ENCODE measurements around the gene FAM200A.

The FAM200A gene

DNA sequence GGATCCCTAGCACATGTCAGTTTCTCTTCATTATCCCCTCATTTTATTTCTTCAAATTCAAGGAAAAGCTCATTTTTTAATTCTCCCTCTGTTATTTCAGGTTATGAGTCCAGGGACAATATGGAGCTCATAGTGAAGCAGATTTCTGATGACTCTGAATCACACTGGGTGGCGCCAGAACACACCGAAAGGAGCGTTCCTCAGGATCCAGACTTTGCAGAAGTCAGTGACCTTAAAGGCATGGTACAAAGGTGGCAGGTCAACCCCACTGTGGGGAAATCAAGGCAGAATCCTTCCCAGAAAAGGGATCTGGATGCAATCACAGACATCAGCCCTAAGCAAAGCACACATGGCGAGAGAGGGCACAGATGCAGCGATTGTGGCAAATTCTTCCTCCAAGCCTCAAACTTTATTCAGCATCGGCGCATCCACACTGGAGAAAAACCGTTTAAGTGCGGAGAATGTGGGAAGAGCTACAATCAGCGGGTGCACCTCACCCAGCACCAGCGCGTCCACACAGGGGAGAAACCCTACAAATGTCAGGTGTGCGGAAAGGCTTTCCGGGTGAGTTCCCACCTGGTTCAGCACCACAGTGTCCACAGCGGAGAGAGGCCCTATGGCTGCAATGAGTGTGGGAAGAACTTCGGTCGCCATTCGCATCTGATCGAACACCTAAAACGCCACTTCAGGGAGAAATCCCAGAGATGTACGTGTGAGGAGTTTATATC lies 26.0 kb downstream of the FAM200A start:
- no peak overlapping the region for H3K4me2 ChIP-seq (ENCODE audit: insufficient read depth, low read length)
- no peaks in the 10 kb centered on the region for H3K4me1 ChIP-seq (ENCODE audit: insufficient read depth, low read length)
- H3K9ac ChIP-seq (ENCODE audit: low read depth, low read length): no peak overlapping the region
- no peak overlapping the region for H2AFZ ChIP-seq (ENCODE audit: low read depth, low read length)
- ATAC-seq (ENCODE audit: insufficient read depth, low read depth) (peak; percentile 63; the same call in 2 of the 3 replicates), DNase-seq (no peak)
- 0 out of 2 replicates have a peak, but pooled peaks cover 2% of the 10 kb centered on the region for H3K79me2 ChIP-seq (ENCODE audit: insufficient read depth, low read length)
- peaks cover 12% of the 10 kb centered on the region for H3K9me3 ChIP-seq (ENCODE audit: insufficient read depth, low read length, severe bottlenecking)
- no peak overlapping the region for H3K27ac ChIP-seq (ENCODE audit: low read length)
- H3K27me3 ChIP-seq (ENCODE audit: insufficient read depth, low read length, poor library complexity): no peaks in the 10 kb centered on the region
- H3K4me3 ChIP-seq (ENCODE audit: low read depth in 1 of 2, low read length in 2 of 2): no peak overlapping the region
- peaks cover 71% of the 10 kb centered on the region for H3K36me3 ChIP-seq (ENCODE audit: insufficient read depth, low read length)
- TF ChIP-seq, protein P1, sequence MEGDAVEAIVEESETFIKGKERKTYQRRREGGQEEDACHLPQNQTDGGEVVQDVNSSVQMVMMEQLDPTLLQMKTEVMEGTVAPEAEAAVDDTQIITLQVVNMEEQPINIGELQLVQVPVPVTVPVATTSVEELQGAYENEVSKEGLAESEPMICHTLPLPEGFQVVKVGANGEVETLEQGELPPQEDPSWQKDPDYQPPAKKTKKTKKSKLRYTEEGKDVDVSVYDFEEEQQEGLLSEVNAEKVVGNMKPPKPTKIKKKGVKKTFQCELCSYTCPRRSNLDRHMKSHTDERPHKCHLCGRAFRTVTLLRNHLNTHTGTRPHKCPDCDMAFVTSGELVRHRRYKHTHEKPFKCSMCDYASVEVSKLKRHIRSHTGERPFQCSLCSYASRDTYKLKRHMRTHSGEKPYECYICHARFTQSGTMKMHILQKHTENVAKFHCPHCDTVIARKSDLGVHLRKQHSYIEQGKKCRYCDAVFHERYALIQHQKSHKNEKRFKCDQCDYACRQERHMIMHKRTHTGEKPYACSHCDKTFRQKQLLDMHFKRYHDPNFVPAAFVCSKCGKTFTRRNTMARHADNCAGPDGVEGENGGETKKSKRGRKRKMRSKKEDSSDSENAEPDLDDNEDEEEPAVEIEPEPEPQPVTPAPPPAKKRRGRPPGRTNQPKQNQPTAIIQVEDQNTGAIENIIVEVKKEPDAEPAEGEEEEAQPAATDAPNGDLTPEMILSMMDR (IDR thresholded peaks at IDR 0.05; ENCODE audit: borderline replicate concordance, extremely low read depth, low read length, poor library complexity, severe bottlenecking): peak; percentile 54
- no peak for TF ChIP-seq EZH2 (IDR thresholded peaks at IDR 0.05; ENCODE audit: borderline replicate concordance, low read depth, low read length, severe bottlenecking)
- H4K20me1 ChIP-seq (ENCODE audit: insufficient read depth, low read length): no peaks in the 10 kb centered on the region

DNA sequence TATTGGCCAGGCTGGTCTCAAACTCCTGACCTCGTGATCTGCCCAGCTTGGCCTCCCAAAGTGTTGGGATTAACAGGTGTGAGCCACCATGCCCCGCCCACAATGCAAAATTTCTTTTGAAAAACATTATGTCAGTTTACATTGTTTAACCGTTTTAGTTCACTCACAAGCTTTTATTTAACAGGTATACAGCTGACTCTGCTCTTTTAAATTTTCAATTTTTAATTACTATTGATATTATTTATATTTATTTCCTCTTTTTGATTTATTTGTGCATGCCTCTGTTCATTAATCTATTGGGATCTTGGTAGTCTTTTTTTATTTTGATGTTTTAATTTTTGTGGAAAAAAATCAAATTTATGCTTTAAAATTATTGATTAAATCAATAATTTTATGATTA lies 30.5 kb downstream of the FAM200A start:
- no peak for DNase-seq
- no peaks in the 10 kb centered on the region for H3K9me3 ChIP-seq (ENCODE audit: insufficient read depth, low read length, severe bottlenecking)
- no peak overlapping the region for H3K4me2 ChIP-seq (ENCODE audit: insufficient read depth, low read length)
- no peaks in the 10 kb centered on the region for H3K79me2 ChIP-seq (ENCODE audit: insufficient read depth, low read length)
- no peak for TF ChIP-seq EZH2 (IDR thresholded peaks at IDR 0.05; ENCODE audit: borderline replicate concordance, low read depth, low read length, severe bottlenecking)
- TF ChIP-seq, protein P1 (IDR thresholded peaks at IDR 0.05; ENCODE audit: borderline replicate concordance, extremely low read depth, low read length, poor library complexity, severe bottlenecking): no peak
- no peaks in the 10 kb centered on the region for H3K4me1 ChIP-seq (ENCODE audit: insufficient read depth, low read length)
- H2AFZ ChIP-seq (ENCODE audit: low read depth, low read length): no peak overlapping the region
- no peak overlapping the region for H3K9ac ChIP-seq (ENCODE audit: low read depth, low read length)
- ATAC-seq (ENCODE audit: insufficient read depth, low read depth): no peak
- H4K20me1 ChIP-seq (ENCODE audit: insufficient read depth, low read length): no peaks in the 10 kb centered on the region
- no peaks in the 10 kb centered on the region for H3K27me3 ChIP-seq (ENCODE audit: insufficient read depth, low read length, poor library complexity)
- H3K4me3 ChIP-seq (ENCODE audit: low read depth in 1 of 2, low read length in 2 of 2): no peak overlapping the region
- H3K36me3 ChIP-seq (ENCODE audit: insufficient read depth, low read length): peaks cover 57% of the 10 kb centered on the region
- H3K27ac ChIP-seq (ENCODE audit: low read length): no peak overlapping the region

DNA sequence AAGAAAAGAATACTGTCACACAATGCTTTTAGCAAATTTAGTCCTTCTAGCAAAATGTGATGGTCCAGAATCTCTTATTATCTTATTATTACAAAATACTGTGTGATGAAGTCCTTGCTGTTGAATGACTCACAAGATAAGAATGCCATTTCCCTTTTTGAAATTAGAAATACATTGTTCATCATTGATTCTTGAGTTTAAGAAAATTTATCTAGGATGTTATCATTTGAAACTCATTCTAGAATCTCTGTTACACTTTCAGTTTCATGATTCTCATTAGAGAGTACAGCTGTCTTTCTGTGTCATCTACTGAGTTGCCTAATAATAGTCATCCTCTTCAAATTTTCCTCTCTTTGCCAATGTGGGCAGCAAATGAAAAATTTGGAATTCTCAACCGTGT lies 37.9 kb downstream of the FAM200A start:
- no peak overlapping the region for H3K4me3 ChIP-seq (ENCODE audit: low read depth in 1 of 2, low read length in 2 of 2)
- H2AFZ ChIP-seq (ENCODE audit: low read depth, low read length): no peak overlapping the region
- H3K4me1 ChIP-seq (ENCODE audit: insufficient read depth, low read length): no peaks in the 10 kb centered on the region
- peaks cover 27% of the 10 kb centered on the region for H3K79me2 ChIP-seq (ENCODE audit: insufficient read depth, low read length)
- TF ChIP-seq, protein P1 (IDR thresholded peaks at IDR 0.05; ENCODE audit: borderline replicate concordance, extremely low read depth, low read length, poor library complexity, severe bottlenecking): no peak
- TF ChIP-seq EZH2 (IDR thresholded peaks at IDR 0.05; ENCODE audit: borderline replicate concordance, low read depth, low read length, severe bottlenecking): no peak
- no peak for DNase-seq
- H4K20me1 ChIP-seq (ENCODE audit: insufficient read depth, low read length): no peaks in the 10 kb centered on the region
- no peak overlapping the region for H3K27ac ChIP-seq (ENCODE audit: low read length)
- no peak overlapping the region for H3K4me2 ChIP-seq (ENCODE audit: insufficient read depth, low read length)
- peaks cover 57% of the 10 kb centered on the region for H3K36me3 ChIP-seq (ENCODE audit: insufficient read depth, low read length)
- no peaks in the 10 kb centered on the region for H3K9me3 ChIP-seq (ENCODE audit: insufficient read depth, low read length, severe bottlenecking)
- H3K27me3 ChIP-seq (ENCODE audit: insufficient read depth, low read length, poor library complexity): no peaks in the 10 kb centered on the region
- H3K9ac ChIP-seq (ENCODE audit: low read depth, low read length): no peak overlapping the region
- no peak for ATAC-seq (ENCODE audit: insufficient read depth, low read depth)
